Activated CD8-positive, alpha-beta memory T cell treated with anti-CD3 and anti-CD28 coated beads, Interleukin-2, amount 50 U/mL, for 24 hours (primary cell): ENCODE measurements around the gene RERE.

Source experiments
- DNase-seq: peaks from one replicate; pipeline ENCODE4 v3.0.0-alpha.2; 2020; ENCODE audit errors: extremely low read depth

Gene RERE

GRCh38 chr1:8666389-8667167, 150.9 kb downstream of the RERE start:
- DNase-seq, result no peak

GRCh38 chr1:8665833-8666232, 151.6 kb downstream of the RERE start:
- DNase-seq, result no peak

GRCh38 chr1:8664887-8665286, 152.6 kb downstream of the RERE start:
- DNase-seq, result no peak

- DNase-seq, result no peak
Observed at GRCh38 chr1:8663915-8664329, 153.5 kb downstream of the RERE start.

GRCh38 chr1:8663090-8663802, 154.2 kb downstream of the RERE start:
- no peak for DNase-seq

- DNase-seq, result no peak
Observed at GRCh38 chr1:8662380-8663072, 154.9 kb downstream of the RERE start.

- no peak for DNase-seq
Observed at GRCh38 chr1:8661185-8662110, 156.0 kb downstream of the RERE start.

- DNase-seq, result no peak
Observed at GRCh38 chr1:8660411-8660828, 157.0 kb downstream of the RERE start.

GRCh38 chr1:8659593-8659992, 157.8 kb downstream of the RERE start:
- DNase-seq, result no peak

- DNase-seq, result no peak
Observed at GRCh38 chr1:8653878-8654277, 163.6 kb downstream of the RERE start.

- no peak for DNase-seq
Observed at GRCh38 chr1:8652467-8653046, 164.9 kb downstream of the RERE start.

GRCh38 chr1:8651962-8652361, 165.5 kb downstream of the RERE start:
- DNase-seq, result no peak

GRCh38 chr1:8651236-8651890, 166.1 kb downstream of the RERE start:
- no peak for DNase-seq

- no peak for DNase-seq
Observed at GRCh38 chr1:8649875-8650274, 167.6 kb downstream of the RERE start.

GRCh38 chr1:8649027-8649426, 168.4 kb downstream of the RERE start:
- no peak for DNase-seq

- no peak for DNase-seq
Observed at GRCh38 chr1:8646996-8647395, 170.4 kb downstream of the RERE start.

- DNase-seq, result no peak
Observed at GRCh38 chr1:8646189-8646588, 171.3 kb downstream of the RERE start.

- DNase-seq, result no peak
Observed at GRCh38 chr1:8643542-8644536, 173.6 kb downstream of the RERE start.

GRCh38 chr1:8642114-8642513, 175.3 kb downstream of the RERE start:
- no peak for DNase-seq
